ENCODE measurements around the gene PLXNA4. TPM values are rescaled to one million over a fixed set of nuclear protein-coding genes. Genes with fewer than 3 reads are reported as not detected.

The PLXNA4 gene, protein sequence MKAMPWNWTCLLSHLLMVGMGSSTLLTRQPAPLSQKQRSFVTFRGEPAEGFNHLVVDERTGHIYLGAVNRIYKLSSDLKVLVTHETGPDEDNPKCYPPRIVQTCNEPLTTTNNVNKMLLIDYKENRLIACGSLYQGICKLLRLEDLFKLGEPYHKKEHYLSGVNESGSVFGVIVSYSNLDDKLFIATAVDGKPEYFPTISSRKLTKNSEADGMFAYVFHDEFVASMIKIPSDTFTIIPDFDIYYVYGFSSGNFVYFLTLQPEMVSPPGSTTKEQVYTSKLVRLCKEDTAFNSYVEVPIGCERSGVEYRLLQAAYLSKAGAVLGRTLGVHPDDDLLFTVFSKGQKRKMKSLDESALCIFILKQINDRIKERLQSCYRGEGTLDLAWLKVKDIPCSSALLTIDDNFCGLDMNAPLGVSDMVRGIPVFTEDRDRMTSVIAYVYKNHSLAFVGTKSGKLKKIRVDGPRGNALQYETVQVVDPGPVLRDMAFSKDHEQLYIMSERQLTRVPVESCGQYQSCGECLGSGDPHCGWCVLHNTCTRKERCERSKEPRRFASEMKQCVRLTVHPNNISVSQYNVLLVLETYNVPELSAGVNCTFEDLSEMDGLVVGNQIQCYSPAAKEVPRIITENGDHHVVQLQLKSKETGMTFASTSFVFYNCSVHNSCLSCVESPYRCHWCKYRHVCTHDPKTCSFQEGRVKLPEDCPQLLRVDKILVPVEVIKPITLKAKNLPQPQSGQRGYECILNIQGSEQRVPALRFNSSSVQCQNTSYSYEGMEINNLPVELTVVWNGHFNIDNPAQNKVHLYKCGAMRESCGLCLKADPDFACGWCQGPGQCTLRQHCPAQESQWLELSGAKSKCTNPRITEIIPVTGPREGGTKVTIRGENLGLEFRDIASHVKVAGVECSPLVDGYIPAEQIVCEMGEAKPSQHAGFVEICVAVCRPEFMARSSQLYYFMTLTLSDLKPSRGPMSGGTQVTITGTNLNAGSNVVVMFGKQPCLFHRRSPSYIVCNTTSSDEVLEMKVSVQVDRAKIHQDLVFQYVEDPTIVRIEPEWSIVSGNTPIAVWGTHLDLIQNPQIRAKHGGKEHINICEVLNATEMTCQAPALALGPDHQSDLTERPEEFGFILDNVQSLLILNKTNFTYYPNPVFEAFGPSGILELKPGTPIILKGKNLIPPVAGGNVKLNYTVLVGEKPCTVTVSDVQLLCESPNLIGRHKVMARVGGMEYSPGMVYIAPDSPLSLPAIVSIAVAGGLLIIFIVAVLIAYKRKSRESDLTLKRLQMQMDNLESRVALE (N-terminal part only)
- total RNA-seq = under 1 TPM; 0.08 to 0.38 (median 0.08) TPM

DNA sequence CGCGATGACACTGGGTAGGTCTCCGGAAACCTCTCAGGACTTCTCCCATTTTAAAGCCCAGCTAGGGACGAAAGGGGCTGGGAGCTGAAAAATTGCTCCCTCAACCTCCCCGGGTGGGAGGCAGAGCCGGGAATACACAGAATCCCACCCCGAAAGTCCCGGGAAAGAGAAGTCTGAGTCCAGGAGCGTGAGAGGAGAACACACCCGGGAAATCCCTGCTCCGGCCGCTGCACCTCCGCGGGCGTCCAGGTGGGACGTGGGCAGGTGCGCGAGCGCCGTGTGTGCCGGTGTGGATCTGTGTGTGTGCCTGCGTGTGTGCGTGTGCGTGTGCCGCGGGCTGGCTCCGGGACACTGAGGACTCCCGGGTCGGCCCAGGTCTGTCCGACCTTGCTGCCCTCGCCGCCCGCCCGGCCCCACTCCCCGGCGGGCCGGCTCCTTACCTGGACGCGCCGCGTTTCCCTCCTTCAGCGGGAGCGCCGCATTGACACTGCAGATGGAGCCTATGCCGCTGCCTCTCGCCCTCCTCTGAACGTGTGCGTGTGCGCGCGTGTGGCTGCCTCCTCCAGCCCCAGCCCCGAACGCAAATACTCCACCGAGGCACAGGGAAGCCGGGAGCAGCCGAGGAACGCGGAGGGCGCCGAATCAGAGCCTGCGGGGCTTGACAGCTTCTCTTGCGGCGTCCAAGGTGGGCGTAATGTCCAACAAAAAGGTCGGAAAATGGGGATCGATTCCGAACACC, at the start of gene PLXNA4:
Gene PLXNA4 (minus strand): TSS at position 489 of the 739 bp plus-strand sequence. CDS start 67,777 bp downstream, outside the sequence.
- no peak for DNase-seq
- ATAC-seq = peak; percentile 15 to 35
- Mint-ChIP-seq H3K4me1 (ENCODE audit: low read depth) (peaks cover 21% of the 10 kb centered on the region), H3K27me3 (ENCODE audit: low read depth) (peaks cover 70% of the 10 kb centered on the region), H3K36me3 (ENCODE audit: insufficient read depth) (no peaks in the 10 kb centered on the region), H3K9me3 (no peaks in the 10 kb centered on the region), H3K4me3 (peak within 1 kb of the TSS; percentile 69)

DNA sequence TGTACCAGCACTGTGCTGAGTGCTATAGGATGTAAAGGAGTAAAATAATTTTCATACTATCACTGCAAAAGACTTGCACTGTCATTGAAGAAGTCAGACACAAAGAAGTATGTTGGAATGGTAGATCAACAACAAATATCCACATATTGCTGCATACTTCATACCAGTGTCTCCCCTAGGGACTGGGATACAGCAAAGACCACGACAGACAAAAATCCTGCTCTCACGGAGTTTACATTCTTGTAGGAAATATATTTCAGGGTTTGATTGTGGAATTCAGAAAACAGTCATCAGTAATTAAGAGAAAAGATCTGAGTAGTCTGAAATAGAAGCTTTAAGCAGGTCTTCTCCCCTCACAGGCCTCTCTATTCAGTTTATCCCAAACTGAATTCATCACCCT, 49.4 kb upstream of the PLXNA4 start:
- no peak for ATAC-seq
- Mint-ChIP-seq H3K9me3 (no peaks in the 10 kb centered on the region), H3K4me3 (no peak overlapping the region), H3K27me3 (ENCODE audit: low read depth) (no peaks in the 10 kb centered on the region), H3K4me1 (ENCODE audit: low read depth) (no peaks in the 10 kb centered on the region), H3K36me3 (ENCODE audit: insufficient read depth) (peaks cover 2% of the 10 kb centered on the region)
- DNase-seq = no peak

DNA sequence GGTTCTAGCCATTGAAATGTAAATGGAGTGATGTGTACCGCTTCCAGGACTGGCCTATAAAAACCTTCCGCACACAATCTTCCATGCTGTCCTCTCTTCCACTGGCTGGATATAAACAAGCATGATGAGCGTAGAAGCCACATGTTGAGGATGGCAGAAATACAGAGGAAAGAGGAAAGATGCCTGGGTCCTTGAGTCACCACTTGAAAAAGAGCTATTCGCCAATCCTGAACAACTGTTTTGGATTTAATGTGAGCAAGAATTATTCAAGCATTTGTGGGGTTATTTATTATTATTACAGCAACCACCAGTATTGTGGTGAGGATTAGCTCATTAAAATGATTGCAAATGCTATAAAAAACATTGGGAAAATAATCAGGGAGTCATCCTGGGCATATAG, 45.8 kb upstream of the PLXNA4 start:
- Mint-ChIP-seq H3K27me3 (ENCODE audit: low read depth) (no peaks in the 10 kb centered on the region), H3K36me3 (ENCODE audit: insufficient read depth) (peaks cover 2% of the 10 kb centered on the region), H3K4me3 (no peak overlapping the region), H3K4me1 (ENCODE audit: low read depth) (no peaks in the 10 kb centered on the region), H3K9me3 (no peaks in the 10 kb centered on the region)
- DNase-seq = no peak
- no peak for ATAC-seq

DNA sequence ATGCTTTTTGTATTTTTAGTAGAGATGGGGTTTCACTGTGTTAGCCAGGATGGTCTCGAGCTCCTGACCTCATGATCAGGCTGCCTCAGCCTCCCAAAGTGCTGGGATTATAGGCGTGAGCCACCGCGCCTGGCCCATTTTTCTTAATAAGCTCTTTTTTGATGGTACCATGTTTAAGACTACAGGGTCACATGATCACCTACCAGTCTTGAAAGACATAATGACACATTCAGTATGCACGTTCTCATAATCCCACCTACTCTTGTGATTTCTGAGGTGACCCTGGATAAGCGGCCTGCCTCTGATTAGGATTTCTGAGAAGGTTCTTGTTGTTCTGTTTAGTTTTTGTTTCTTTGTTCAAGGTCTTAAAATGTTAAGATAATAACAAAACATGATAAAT, 43.7 kb upstream of the PLXNA4 start:
- H3K27me3 Mint-ChIP-seq (ENCODE audit: low read depth) = peaks cover 6% of the 10 kb centered on the region
- H3K4me1 Mint-ChIP-seq (ENCODE audit: low read depth) = no peaks in the 10 kb centered on the region
- ATAC-seq (no peak), DNase-seq (no peak)
- H3K9me3 Mint-ChIP-seq = no peaks in the 10 kb centered on the region
- no peak overlapping the region for H3K4me3 Mint-ChIP-seq
- H3K36me3 Mint-ChIP-seq (ENCODE audit: insufficient read depth) = no peaks in the 10 kb centered on the region

DNA sequence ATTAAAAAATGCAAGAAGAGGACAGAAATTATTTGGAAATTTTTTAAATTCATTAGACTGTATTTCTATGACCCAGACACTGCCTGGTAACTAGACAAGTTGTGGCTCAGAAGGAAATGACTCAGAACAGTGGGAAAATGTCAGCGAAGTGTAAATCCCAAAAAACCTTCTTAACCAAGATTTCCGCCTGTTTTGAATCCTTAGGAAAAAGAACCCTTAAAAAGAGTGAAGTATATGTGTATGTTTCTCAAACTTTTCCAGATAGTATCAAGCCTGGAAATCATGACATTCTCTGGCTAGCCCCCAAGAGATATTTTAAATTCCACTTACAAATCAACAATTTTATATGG, 42.7 kb upstream of the PLXNA4 start:
- ATAC-seq = no peak
- H3K9me3 Mint-ChIP-seq = no peaks in the 10 kb centered on the region
- H3K27me3 Mint-ChIP-seq (ENCODE audit: low read depth) = peaks cover 9% of the 10 kb centered on the region
- no peak overlapping the region for H3K4me3 Mint-ChIP-seq
- H3K4me1 Mint-ChIP-seq (ENCODE audit: low read depth) = peaks cover 3% of the 10 kb centered on the region
- H3K36me3 Mint-ChIP-seq (ENCODE audit: insufficient read depth) = no peaks in the 10 kb centered on the region
- no peak for DNase-seq

DNA sequence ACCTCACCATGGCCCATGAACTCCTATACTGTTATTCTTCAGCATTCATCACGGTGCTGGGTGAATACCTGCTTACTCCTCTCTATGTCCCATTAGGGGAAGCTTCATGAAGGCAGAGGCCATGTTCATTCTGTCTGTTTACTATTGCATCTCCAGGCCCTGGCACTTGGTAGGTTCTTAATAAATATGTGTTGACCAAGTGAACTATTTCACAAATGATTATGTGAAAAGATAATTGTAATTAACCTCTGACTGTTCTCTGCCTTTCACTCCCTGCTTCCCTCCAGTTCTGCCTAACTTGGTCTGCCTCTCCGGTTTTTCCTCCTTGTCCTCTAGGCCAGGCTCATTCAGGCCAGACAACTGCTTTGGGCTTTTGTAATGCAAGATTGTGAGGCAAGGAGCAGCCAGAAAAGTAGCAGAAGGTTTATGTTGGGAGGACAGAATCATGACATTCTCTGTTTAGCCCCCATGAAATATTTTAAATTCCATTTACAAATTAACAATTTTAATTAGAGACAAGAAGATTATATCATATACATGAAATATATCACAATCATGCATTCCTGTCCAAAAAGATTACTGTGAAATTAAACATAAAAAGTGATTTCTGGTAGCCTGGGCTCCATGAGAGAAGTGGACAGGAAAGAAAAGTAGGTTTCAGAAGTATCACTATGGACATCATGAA, 42.1 kb upstream of the PLXNA4 start:
- peaks cover 3% of the 10 kb centered on the region for H3K4me1 Mint-ChIP-seq (ENCODE audit: low read depth)
- peaks cover 9% of the 10 kb centered on the region for H3K27me3 Mint-ChIP-seq (ENCODE audit: low read depth)
- no peaks in the 10 kb centered on the region for H3K9me3 Mint-ChIP-seq
- no peak for ATAC-seq
- H3K36me3 Mint-ChIP-seq (ENCODE audit: insufficient read depth) = no peaks in the 10 kb centered on the region
- no peak overlapping the region for H3K4me3 Mint-ChIP-seq
- DNase-seq = no peak

DNA sequence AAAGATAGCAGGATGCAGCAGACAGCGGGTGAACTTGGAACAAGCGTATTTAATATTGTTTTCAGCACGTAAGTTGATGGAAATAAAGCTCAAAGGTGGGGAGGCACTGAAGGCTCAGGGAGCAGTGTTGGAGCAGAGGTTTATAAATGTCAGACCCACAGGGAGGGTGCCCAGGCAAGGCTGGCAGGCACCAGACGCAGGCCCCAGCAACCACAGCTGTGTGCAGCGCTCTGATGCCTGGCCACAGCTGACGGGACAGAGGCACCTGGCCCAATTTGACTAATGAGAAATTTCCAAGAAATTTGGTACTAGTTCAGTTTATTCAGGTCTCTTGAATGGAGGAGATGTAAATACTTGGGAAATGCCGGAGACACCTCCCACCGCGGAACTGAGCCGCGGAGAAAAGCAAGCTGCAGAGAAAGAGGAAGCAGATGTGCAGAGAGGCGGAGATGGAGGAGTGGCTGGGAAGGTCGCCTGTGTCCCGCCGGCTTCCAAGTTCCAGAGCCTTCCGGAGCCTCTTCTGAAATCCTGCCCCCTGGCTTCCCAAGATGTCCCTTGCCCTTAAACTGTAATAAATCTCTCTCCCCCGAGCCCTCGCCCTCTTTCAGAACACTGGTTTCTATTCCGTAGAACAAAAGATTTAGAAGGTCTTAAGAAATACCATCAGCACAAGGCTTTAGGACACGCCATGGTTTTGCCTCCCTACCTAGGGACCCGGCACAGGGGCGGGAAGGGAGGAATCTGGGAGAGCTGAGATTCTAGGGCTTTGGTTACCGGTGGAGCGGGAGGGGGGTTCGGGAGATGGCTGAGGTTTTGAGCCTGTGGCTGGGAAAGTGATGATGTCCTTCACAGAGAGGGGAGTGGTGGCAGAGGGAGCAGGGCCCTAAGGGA, 38.4 kb upstream of the PLXNA4 start:
- H3K4me3 Mint-ChIP-seq = no peak overlapping the region
- DNase-seq = no peak
- H3K4me1 Mint-ChIP-seq (ENCODE audit: low read depth) = peaks cover 3% of the 10 kb centered on the region

DNA sequence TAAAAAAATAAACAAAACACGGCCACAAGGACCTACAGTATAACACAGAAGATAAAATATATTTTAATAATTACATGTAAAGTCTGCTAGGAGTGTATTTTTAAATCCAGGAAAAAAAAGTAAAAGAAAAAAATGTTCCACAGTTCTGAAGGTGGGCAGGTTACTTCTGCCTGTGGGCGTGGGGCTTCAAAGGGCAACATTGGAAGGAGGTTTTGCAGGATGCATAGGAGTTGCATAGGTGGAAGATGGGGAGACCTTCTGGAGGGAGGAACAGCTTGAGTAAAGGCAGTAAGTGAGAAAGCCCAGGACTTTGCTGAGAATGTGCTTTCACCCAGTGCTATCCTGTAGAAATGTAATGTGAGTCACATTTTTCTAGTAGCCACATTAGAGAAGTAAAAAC, 37.5 kb upstream of the PLXNA4 start:
- H3K9me3 Mint-ChIP-seq = no peaks in the 10 kb centered on the region
- peaks cover 17% of the 10 kb centered on the region for H3K27me3 Mint-ChIP-seq (ENCODE audit: low read depth)
- DNase-seq (no peak), ATAC-seq (no peak)
- no peak overlapping the region for H3K4me3 Mint-ChIP-seq
- H3K4me1 Mint-ChIP-seq (ENCODE audit: low read depth) = peaks cover 3% of the 10 kb centered on the region
- no peaks in the 10 kb centered on the region for H3K36me3 Mint-ChIP-seq (ENCODE audit: insufficient read depth)

More for the DNA sequence above, 38.4 kb upstream of the PLXNA4 start:
- H3K36me3 Mint-ChIP-seq (ENCODE audit: insufficient read depth) = no peaks in the 10 kb centered on the region
- peaks cover 17% of the 10 kb centered on the region for H3K27me3 Mint-ChIP-seq (ENCODE audit: low read depth)
- no peak for ATAC-seq
- H3K9me3 Mint-ChIP-seq = no peaks in the 10 kb centered on the region

DNA sequence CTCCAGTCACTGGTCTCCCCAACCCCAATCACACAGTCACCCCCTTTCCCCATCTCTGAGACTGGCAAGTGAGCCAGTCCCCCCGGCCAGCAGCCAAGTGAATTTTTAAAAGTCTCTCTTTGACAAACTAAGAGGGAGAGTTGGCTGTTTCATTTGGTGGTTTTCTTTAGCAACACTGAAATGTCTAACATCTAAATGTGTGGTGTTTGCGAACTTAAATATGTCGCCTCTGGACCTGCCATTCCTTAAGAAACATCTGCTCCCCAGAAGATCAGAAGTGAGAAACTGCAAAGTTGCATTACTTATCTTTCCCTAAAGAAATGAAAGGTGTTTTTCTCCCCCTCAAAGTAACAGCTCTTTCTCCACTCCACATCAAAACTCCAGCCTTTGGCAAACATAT, 34.7 kb upstream of the PLXNA4 start:
- Mint-ChIP-seq H3K9me3 (no peaks in the 10 kb centered on the region), H3K4me1 (ENCODE audit: low read depth) (peaks cover 3% of the 10 kb centered on the region), H3K4me3 (no peak overlapping the region), H3K27me3 (ENCODE audit: low read depth) (peaks cover 16% of the 10 kb centered on the region), H3K36me3 (ENCODE audit: insufficient read depth) (no peaks in the 10 kb centered on the region)
- no peak for DNase-seq
- no peak for ATAC-seq

DNA sequence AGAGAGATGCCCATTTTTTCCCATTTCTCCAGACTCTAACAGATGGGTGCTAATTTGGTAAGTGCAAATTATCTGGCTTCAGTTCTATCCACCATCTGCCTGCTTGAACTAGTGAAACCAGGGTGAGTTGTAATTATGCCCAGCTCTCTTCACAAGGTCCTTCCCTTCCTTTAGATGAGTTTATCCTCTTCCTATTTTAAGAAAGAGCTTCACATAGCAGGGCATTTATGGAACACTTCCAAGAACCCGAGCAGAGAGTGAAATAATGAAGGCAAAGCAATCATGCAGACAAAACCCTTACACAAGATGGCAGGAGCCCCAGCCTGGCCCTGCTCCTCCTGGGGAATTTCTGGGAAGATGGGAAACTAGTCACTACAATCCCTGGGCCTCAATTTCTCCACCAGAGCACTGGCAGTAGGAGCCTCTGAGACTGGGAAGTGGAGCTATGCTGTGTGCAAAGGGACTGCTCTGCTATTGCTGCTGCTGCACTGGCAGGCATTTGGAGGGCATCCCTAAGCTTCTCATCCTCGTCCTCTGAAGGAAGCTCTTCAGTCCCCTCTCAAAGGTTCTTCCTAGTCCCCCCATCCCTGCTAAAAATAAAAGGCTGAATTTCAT, 33.7 kb upstream of the PLXNA4 start:
- H3K4me1 Mint-ChIP-seq (ENCODE audit: low read depth) = peaks cover 3% of the 10 kb centered on the region
- H3K36me3 Mint-ChIP-seq (ENCODE audit: insufficient read depth) = no peaks in the 10 kb centered on the region
- H3K4me3 Mint-ChIP-seq = no peak overlapping the region
- ATAC-seq (no peak), DNase-seq (no peak)
- peaks cover 12% of the 10 kb centered on the region for H3K27me3 Mint-ChIP-seq (ENCODE audit: low read depth)
- no peaks in the 10 kb centered on the region for H3K9me3 Mint-ChIP-seq

DNA sequence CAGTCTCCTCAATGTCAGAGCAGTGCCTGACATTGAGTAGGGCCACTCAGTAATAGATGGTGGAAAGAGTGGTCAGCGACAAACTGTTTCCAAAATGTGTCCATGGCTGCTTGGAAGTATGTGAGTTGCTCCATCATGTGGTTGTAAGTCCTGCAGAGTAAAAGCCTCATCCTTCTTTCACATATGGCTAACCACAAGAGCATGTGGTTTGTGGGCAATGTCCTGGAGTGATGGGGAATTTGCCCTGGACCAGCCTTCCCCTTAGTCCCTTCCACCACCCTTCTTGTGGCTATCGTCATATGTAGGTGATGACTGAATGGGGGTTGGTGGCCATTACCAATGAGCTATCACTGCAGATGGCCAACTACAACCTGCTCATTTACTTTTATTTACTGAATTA, 33.0 kb upstream of the PLXNA4 start:
- ATAC-seq = no peak
- H3K9me3 Mint-ChIP-seq = no peaks in the 10 kb centered on the region
- DNase-seq = no peak
- H3K4me1 Mint-ChIP-seq (ENCODE audit: low read depth) = no peaks in the 10 kb centered on the region
- H3K4me3 Mint-ChIP-seq = no peak overlapping the region
- H3K27me3 Mint-ChIP-seq (ENCODE audit: low read depth) = peaks cover 9% of the 10 kb centered on the region
- no peaks in the 10 kb centered on the region for H3K36me3 Mint-ChIP-seq (ENCODE audit: insufficient read depth)

DNA sequence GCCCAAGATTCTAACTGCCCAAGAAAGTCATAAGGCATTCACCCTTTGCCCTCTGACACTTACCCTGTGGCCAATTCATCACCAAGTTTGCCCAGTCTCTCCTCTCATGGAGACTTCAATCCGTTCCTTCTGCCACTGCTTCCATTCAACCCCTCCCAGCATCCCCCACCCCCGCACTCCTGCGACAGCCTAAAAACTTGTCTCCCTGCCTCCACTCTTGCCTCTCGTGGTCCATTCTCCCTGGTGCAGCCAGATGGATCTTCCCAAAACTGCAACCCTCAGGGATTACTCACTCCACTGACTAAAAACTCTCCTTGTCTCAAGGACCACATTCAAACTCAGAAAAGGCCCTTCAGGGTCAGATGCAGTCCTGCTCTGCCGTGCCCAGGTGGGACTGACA, 32.3 kb upstream of the PLXNA4 start:
- DNase-seq = no peak
- Mint-ChIP-seq H3K4me1 (ENCODE audit: low read depth) (no peaks in the 10 kb centered on the region), H3K4me3 (no peak overlapping the region), H3K36me3 (ENCODE audit: insufficient read depth) (no peaks in the 10 kb centered on the region), H3K9me3 (no peaks in the 10 kb centered on the region), H3K27me3 (ENCODE audit: low read depth) (peaks cover 9% of the 10 kb centered on the region)
- ATAC-seq = no peak
